ENCODE data around the gene PIK3R6.

Gene PIK3R6

GRCh38 chr17:8847891-8848290, 19.6 kb downstream of the PIK3R6 start:
- Histone ChIP-seq H3K4me1 (ENCODE audit: insufficient read depth, low read length, poor library complexity, severe bottlenecking) (no peaks in the 10 kb centered on the region), H3K9me2 (replicated peaks; ENCODE audit: low read depth, low read length) (no peaks in the 10 kb centered on the region), H3K27me3 (ENCODE audit: insufficient read depth, low read length, poor library complexity, severe bottlenecking) (no peaks in the 10 kb centered on the region), H3K36me3 (ENCODE audit: insufficient read depth, low read length) (peaks cover 47% of the 10 kb centered on the region; the same call in 1 of the 2 replicates), H3K4me3 (ENCODE audit: low read length, poor library complexity, severe bottlenecking) (no peak overlapping the region), H4K20me1 (ENCODE audit: insufficient read depth, low read length, poor library complexity, severe bottlenecking) (no peaks in the 10 kb centered on the region), H3F3A (ENCODE audit: low read depth) (no peaks in the 10 kb centered on the region), H3K9me3 (ENCODE audit: insufficient read depth, low read depth, low read length) (no peaks in the 10 kb centered on the region), H3K4me2 (ENCODE audit: low read depth, low read length, poor library complexity, severe bottlenecking) (no peak overlapping the region), H3K79me2 (ENCODE audit: insufficient read depth, low read length) (0 out of 2 replicates have a peak, but pooled peaks cover 5% of the 10 kb centered on the region), H3K9ac (ENCODE audit: low read depth, low read length, poor library complexity, severe bottlenecking) (no peak overlapping the region), H2AFZ (ENCODE audit: low read length) (no peak overlapping the region)
- TF ChIP-seq EZH2phosphoT487 (IDR thresholded peaks at IDR 0.05; ENCODE audit: borderline replicate concordance) (no peak), CTCF (conservative IDR thresholded peaks at IDR 0.05; ENCODE audit: low read length) (no peak)

- Histone ChIP-seq H3K36me3 (ENCODE audit: insufficient read depth, low read length) (peaks cover 54% of the 10 kb centered on the region; the same call in 1 of the 2 replicates), H4K20me1 (ENCODE audit: insufficient read depth, low read length, poor library complexity, severe bottlenecking) (no peaks in the 10 kb centered on the region), H3K79me2 (ENCODE audit: insufficient read depth, low read length) (no peaks in the 10 kb centered on the region), H3K4me2 (ENCODE audit: low read depth, low read length, poor library complexity, severe bottlenecking) (no peak overlapping the region), H3K9me2 (replicated peaks; ENCODE audit: low read depth, low read length) (no peaks in the 10 kb centered on the region), H3K4me1 (ENCODE audit: insufficient read depth, low read length, poor library complexity, severe bottlenecking) (no peaks in the 10 kb centered on the region), H3K9me3 (ENCODE audit: insufficient read depth, low read depth, low read length) (no peaks in the 10 kb centered on the region), H3K27me3 (ENCODE audit: insufficient read depth, low read length, poor library complexity, severe bottlenecking) (no peaks in the 10 kb centered on the region), H3F3A (ENCODE audit: low read depth) (no peaks in the 10 kb centered on the region), H3K9ac (ENCODE audit: low read depth, low read length, poor library complexity, severe bottlenecking) (no peak overlapping the region), H3K4me3 (ENCODE audit: low read length, poor library complexity, severe bottlenecking) (no peak overlapping the region), H2AFZ (ENCODE audit: low read length) (no peak overlapping the region; the same call in 1 of the 2 replicates)
- no peak for TF ChIP-seq CTCF (conservative IDR thresholded peaks at IDR 0.05; ENCODE audit: low read length)
- no peak for TF ChIP-seq EZH2phosphoT487 (IDR thresholded peaks at IDR 0.05; ENCODE audit: borderline replicate concordance)
Observed at GRCh38 chr17:8846768-8847211, 20.7 kb downstream of the PIK3R6 start.

GRCh38 chr17:8844229-8845218, 22.9 kb downstream of the PIK3R6 start:
- Histone ChIP-seq H3K4me1 (ENCODE audit: insufficient read depth, low read length, poor library complexity, severe bottlenecking) (no peaks in the 10 kb centered on the region), H3K9me3 (ENCODE audit: insufficient read depth, low read depth, low read length) (no peaks in the 10 kb centered on the region), H3K9ac (ENCODE audit: low read depth, low read length, poor library complexity, severe bottlenecking) (no peak overlapping the region), H3K9me2 (replicated peaks; ENCODE audit: low read depth, low read length) (no peaks in the 10 kb centered on the region), H3K79me2 (ENCODE audit: insufficient read depth, low read length) (no peaks in the 10 kb centered on the region), H3K36me3 (ENCODE audit: insufficient read depth, low read length) (peaks cover 60% of the 10 kb centered on the region; the same call in 1 of the 2 replicates), H3F3A (ENCODE audit: low read depth) (no peaks in the 10 kb centered on the region), H2AFZ (ENCODE audit: low read length) (no peak overlapping the region), H3K27me3 (ENCODE audit: insufficient read depth, low read length, poor library complexity, severe bottlenecking) (no peaks in the 10 kb centered on the region), H3K4me2 (ENCODE audit: low read depth, low read length, poor library complexity, severe bottlenecking) (no peak overlapping the region), H3K4me3 (ENCODE audit: low read length, poor library complexity, severe bottlenecking) (no peak overlapping the region), H4K20me1 (ENCODE audit: insufficient read depth, low read length, poor library complexity, severe bottlenecking) (no peaks in the 10 kb centered on the region)
- TF ChIP-seq CTCF (conservative IDR thresholded peaks at IDR 0.05; ENCODE audit: low read length): no peak
- TF ChIP-seq EZH2phosphoT487 (IDR thresholded peaks at IDR 0.05; ENCODE audit: borderline replicate concordance): no peak
